Measurements from ENCODE around the gene ASB7.
"Not testable (repeated sequence)": the region's sequence is repeated elsewhere in the genome, so short reads cannot be mapped to it uniquely, and the experiment has no call there.

Gene ASB7

GRCh38 chr15:100602064-100602822 is at the start of gene ASB7, which contains the start of gene LINS1:
Gene ASB7, plus strand, starts transcription at chr15:100602589. Its CDS starts 9,628 bp downstream, at chr15:100612217.
Gene LINS1, minus strand, starts transcription at chr15:100602184. Its CDS starts 21,342 bp downstream, at chr15:100580842.
- peak; percentile 98 to 100 for DNase-seq (ENCODE audit: low read depth in 1 of 2, low spot score in 1 of 2)

GRCh38 chr15:100553468-100553867 is 48.9 kb upstream of the ASB7 start:
- DNase-seq (ENCODE audit: low read depth in 1 of 2, low spot score in 1 of 2) = no peak

GRCh38 chr15:100558771-100559254 is 43.6 kb upstream of the ASB7 start:
- DNase-seq (ENCODE audit: low read depth in 1 of 2, low spot score in 1 of 2) = no peak

GRCh38 chr15:100559330-100559729 is 43.1 kb upstream of the ASB7 start:
- DNase-seq (ENCODE audit: low read depth in 1 of 2, low spot score in 1 of 2) = no peak

- no peak for DNase-seq (ENCODE audit: low read depth in 1 of 2, low spot score in 1 of 2)
Observed at GRCh38 chr15:100560323-100560722, 42.1 kb upstream of the ASB7 start.

- DNase-seq (ENCODE audit: low read depth in 1 of 2, low spot score in 1 of 2) = no peak
Observed at GRCh38 chr15:100565591-100565990, 36.8 kb upstream of the ASB7 start.

- DNase-seq (ENCODE audit: low read depth in 1 of 2, low spot score in 1 of 2) = no peak
Observed at GRCh38 chr15:100566850-100567628, 35.4 kb upstream of the ASB7 start.

GRCh38 chr15:100569391-100569790 is 33.0 kb upstream of the ASB7 start:
- DNase-seq (ENCODE audit: low read depth in 1 of 2, low spot score in 1 of 2) = no peak

GRCh38 chr15:100570275-100570674 is 32.1 kb upstream of the ASB7 start:
- DNase-seq (ENCODE audit: low read depth in 1 of 2, low spot score in 1 of 2) = no peak

GRCh38 chr15:100570735-100571313 is 31.6 kb upstream of the ASB7 start:
- no peak for DNase-seq (ENCODE audit: low read depth in 1 of 2, low spot score in 1 of 2)

GRCh38 chr15:100571592-100572167 is 30.7 kb upstream of the ASB7 start:
- DNase-seq (ENCODE audit: low read depth in 1 of 2, low spot score in 1 of 2) = no peak

- no peak for DNase-seq (ENCODE audit: low read depth in 1 of 2, low spot score in 1 of 2)
Observed at GRCh38 chr15:100572362-100572983, 29.9 kb upstream of the ASB7 start.

- no peak for DNase-seq (ENCODE audit: low read depth in 1 of 2, low spot score in 1 of 2)
Observed at GRCh38 chr15:100573526-100573925, 28.9 kb upstream of the ASB7 start.

- DNase-seq (ENCODE audit: low read depth in 1 of 2, low spot score in 1 of 2) = no peak
Observed at GRCh38 chr15:100580414-100580813, 22.0 kb upstream of the ASB7 start.

GRCh38 chr15:100588638-100589242 is 13.6 kb upstream of the ASB7 start:
- DNase-seq (ENCODE audit: low read depth in 1 of 2, low spot score in 1 of 2) = no peak

GRCh38 chr15:100591163-100591562 is 11.2 kb upstream of the ASB7 start:
- not testable (repeated sequence) for DNase-seq (ENCODE audit: low read depth in 1 of 2, low spot score in 1 of 2)

- no peak for DNase-seq (ENCODE audit: low read depth in 1 of 2, low spot score in 1 of 2)
Observed at GRCh38 chr15:100591835-100592234, 10.6 kb upstream of the ASB7 start.

GRCh38 chr15:100592898-100593297 is 9.5 kb upstream of the ASB7 start:
- DNase-seq (ENCODE audit: low read depth in 1 of 2, low spot score in 1 of 2) = no peak

GRCh38 chr15:100593431-100593830 is 9.0 kb upstream of the ASB7 start:
- no peak for DNase-seq (ENCODE audit: low read depth in 1 of 2, low spot score in 1 of 2)

- no peak for DNase-seq (ENCODE audit: low read depth in 1 of 2, low spot score in 1 of 2)
Observed at GRCh38 chr15:100595964-100596363, 6.4 kb upstream of the ASB7 start.
